ENCODE data around the gene FTSJ1.
"Not testable (repeated sequence)": the region's sequence is repeated elsewhere in the genome, so short reads cannot be mapped to it uniquely, and the experiment has no call there.

Gene FTSJ1

GRCh38 chrX:48504261-48504660 lies 28.3 kb downstream of the FTSJ1 start:
- H3K36me3 Mint-ChIP-seq = no peaks in the 10 kb centered on the region
- ATAC-seq = no peak
- no peak overlapping the region for H3K27ac Mint-ChIP-seq
- H3K4me1 Mint-ChIP-seq = peaks cover 3% of the 10 kb centered on the region
- no peak overlapping the region for H3K4me3 Mint-ChIP-seq
- H3K27me3 Mint-ChIP-seq = no peaks in the 10 kb centered on the region
- H3K9me3 Mint-ChIP-seq = no peaks in the 10 kb centered on the region

GRCh38 chrX:48505481-48505880 lies 29.5 kb downstream of the FTSJ1 start:
- H3K4me1 Mint-ChIP-seq = peaks cover 13% of the 10 kb centered on the region
- H3K27ac Mint-ChIP-seq = no peak overlapping the region
- no peaks in the 10 kb centered on the region for H3K36me3 Mint-ChIP-seq
- H3K27me3 Mint-ChIP-seq = no peaks in the 10 kb centered on the region
- no peak for ATAC-seq
- no peaks in the 10 kb centered on the region for H3K9me3 Mint-ChIP-seq
- no peak overlapping the region for H3K4me3 Mint-ChIP-seq

- no peaks in the 10 kb centered on the region for H3K9me3 Mint-ChIP-seq
- H3K4me3 Mint-ChIP-seq = no peak overlapping the region
- no peak for ATAC-seq
Measured at GRCh38 chrX:48507246-48507645, 31.2 kb downstream of the FTSJ1 start.

GRCh38 chrX:48508400-48509244 lies 32.6 kb downstream of the FTSJ1 start, which contains the start of gene PORCN:
Gene PORCN, plus strand, starts transcription at chrX:48508992. Its CDS starts 829 bp downstream, at chrX:48509821.
- H3K9me3 Mint-ChIP-seq = no peaks in the 10 kb centered on the region

More at GRCh38 chrX:48507246-48507645, 31.2 kb downstream of the FTSJ1 start:
- Mint-ChIP-seq H3K4me1 (peaks cover 23% of the 10 kb centered on the region), H3K27ac (no peak overlapping the region), H3K27me3 (no peaks in the 10 kb centered on the region), H3K36me3 (peaks cover 11% of the 10 kb centered on the region)

GRCh38 chrX:48509245-48509590 lies 33.2 kb downstream of the FTSJ1 start:
- Mint-ChIP-seq H3K36me3 (peaks cover 13% of the 10 kb centered on the region), H3K9me3 (no peaks in the 10 kb centered on the region), H3K4me1 (peaks cover 23% of the 10 kb centered on the region), H3K27ac (peak overlapping the region; percentile 97), H3K4me3 (peak overlapping the region; percentile 97), H3K27me3 (no peaks in the 10 kb centered on the region)
- peak; percentile 57 for ATAC-seq

More at GRCh38 chrX:48508400-48509244, 32.6 kb downstream of the FTSJ1 start, which contains the start of gene PORCN:
- Mint-ChIP-seq H3K4me1 (peaks cover 23% of the 10 kb centered on the region), H3K4me3 (peak within 1 kb of the TSS; percentile 97), H3K27me3 (no peaks in the 10 kb centered on the region), H3K27ac (peak within 1 kb of the TSS; percentile 97), H3K36me3 (peaks cover 13% of the 10 kb centered on the region)
- ATAC-seq = peak; percentile 94

- H3K27me3 Mint-ChIP-seq = no peaks in the 10 kb centered on the region
- H3K9me3 Mint-ChIP-seq = no peaks in the 10 kb centered on the region
- peak overlapping the region; percentile 97 for H3K27ac Mint-ChIP-seq
- peak overlapping the region; percentile 97 for H3K4me3 Mint-ChIP-seq
- peaks cover 14% of the 10 kb centered on the region for H3K36me3 Mint-ChIP-seq
- peaks cover 23% of the 10 kb centered on the region for H3K4me1 Mint-ChIP-seq
- ATAC-seq = no peak
Measured at GRCh38 chrX:48509619-48510018, 33.6 kb downstream of the FTSJ1 start.

GRCh38 chrX:48511560-48511959 lies 35.6 kb downstream of the FTSJ1 start:
- peaks cover 32% of the 10 kb centered on the region for H3K36me3 Mint-ChIP-seq
- H3K4me3 Mint-ChIP-seq = no peak overlapping the region
- H3K9me3 Mint-ChIP-seq = no peaks in the 10 kb centered on the region
- H3K4me1 Mint-ChIP-seq = peaks cover 23% of the 10 kb centered on the region
- ATAC-seq = no peak
- peak overlapping the region; percentile 54 for H3K27ac Mint-ChIP-seq
- no peaks in the 10 kb centered on the region for H3K27me3 Mint-ChIP-seq

GRCh38 chrX:48512371-48512935 lies 36.5 kb downstream of the FTSJ1 start:
- no peaks in the 10 kb centered on the region for H3K9me3 Mint-ChIP-seq
- peaks cover 32% of the 10 kb centered on the region for H3K36me3 Mint-ChIP-seq
- H3K27me3 Mint-ChIP-seq = no peaks in the 10 kb centered on the region
- no peak overlapping the region for H3K27ac Mint-ChIP-seq
- peaks cover 23% of the 10 kb centered on the region for H3K4me1 Mint-ChIP-seq
- H3K4me3 Mint-ChIP-seq = no peak overlapping the region
- ATAC-seq = no peak

GRCh38 chrX:48513670-48514069 lies 37.7 kb downstream of the FTSJ1 start:
- Mint-ChIP-seq H3K36me3 (peaks cover 32% of the 10 kb centered on the region), H3K27ac (no peak overlapping the region), H3K4me3 (no peak overlapping the region), H3K27me3 (no peaks in the 10 kb centered on the region), H3K4me1 (peaks cover 23% of the 10 kb centered on the region), H3K9me3 (no peaks in the 10 kb centered on the region)
- ATAC-seq = no peak

GRCh38 chrX:48514126-48514806 lies 38.3 kb downstream of the FTSJ1 start:
- Mint-ChIP-seq H3K27me3 (no peaks in the 10 kb centered on the region), H3K27ac (no peak overlapping the region), H3K36me3 (peaks cover 32% of the 10 kb centered on the region), H3K4me1 (peaks cover 20% of the 10 kb centered on the region), H3K9me3 (no peaks in the 10 kb centered on the region), H3K4me3 (no peak overlapping the region)
- ATAC-seq = no peak

- H3K27ac Mint-ChIP-seq = no peak overlapping the region
Measured at GRCh38 chrX:48514868-48515460, 39.0 kb downstream of the FTSJ1 start.

GRCh38 chrX:48515842-48516241 lies 39.8 kb downstream of the FTSJ1 start:
- Mint-ChIP-seq H3K27me3 (no peaks in the 10 kb centered on the region), H3K27ac (no peak overlapping the region), H3K4me3 (no peak overlapping the region), H3K36me3 (peaks cover 32% of the 10 kb centered on the region), H3K4me1 (peaks cover 13% of the 10 kb centered on the region), H3K9me3 (no peaks in the 10 kb centered on the region)
- ATAC-seq = no peak

More at GRCh38 chrX:48514868-48515460, 39.0 kb downstream of the FTSJ1 start:
- no peak for ATAC-seq
- Mint-ChIP-seq H3K4me3 (no peak overlapping the region), H3K36me3 (peaks cover 32% of the 10 kb centered on the region), H3K4me1 (peaks cover 13% of the 10 kb centered on the region), H3K27me3 (no peaks in the 10 kb centered on the region), H3K9me3 (no peaks in the 10 kb centered on the region)

- no peak for ATAC-seq
Measured at GRCh38 chrX:48516285-48516684, 40.3 kb downstream of the FTSJ1 start.

GRCh38 chrX:48516987-48517386 lies 41.0 kb downstream of the FTSJ1 start:
- peaks cover 13% of the 10 kb centered on the region for H3K4me1 Mint-ChIP-seq
- no peak overlapping the region for H3K4me3 Mint-ChIP-seq
- no peak for ATAC-seq
- peaks cover 24% of the 10 kb centered on the region for H3K36me3 Mint-ChIP-seq
- no peaks in the 10 kb centered on the region for H3K27me3 Mint-ChIP-seq
- no peak overlapping the region for H3K27ac Mint-ChIP-seq
- no peaks in the 10 kb centered on the region for H3K9me3 Mint-ChIP-seq

More at GRCh38 chrX:48516285-48516684, 40.3 kb downstream of the FTSJ1 start:
- Mint-ChIP-seq H3K4me3 (no peak overlapping the region), H3K9me3 (no peaks in the 10 kb centered on the region), H3K27ac (no peak overlapping the region), H3K4me1 (peaks cover 13% of the 10 kb centered on the region), H3K36me3 (peaks cover 28% of the 10 kb centered on the region), H3K27me3 (no peaks in the 10 kb centered on the region)

GRCh38 chrX:48519481-48519880 lies 43.5 kb downstream of the FTSJ1 start:
- peaks cover 17% of the 10 kb centered on the region for H3K4me1 Mint-ChIP-seq
- H3K4me3 Mint-ChIP-seq = not testable (repeated sequence)

More at GRCh38 chrX:48519481-48519880, 43.5 kb downstream of the FTSJ1 start:
- not testable (repeated sequence) for H3K9me3 Mint-ChIP-seq, H3K27me3 Mint-ChIP-seq, ATAC-seq, H3K27ac Mint-ChIP-seq
- peaks cover 24% of the 10 kb centered on the region for H3K36me3 Mint-ChIP-seq
